ENCODE results near the gene NR1D2. TPM values are rescaled to one million over a fixed set of nuclear protein-coding genes. Genes with fewer than 3 reads are reported as not detected.

Gene NR1D2
- total RNA-seq, 1 donor from 2014 or later: 26.4 TPM

DNA sequence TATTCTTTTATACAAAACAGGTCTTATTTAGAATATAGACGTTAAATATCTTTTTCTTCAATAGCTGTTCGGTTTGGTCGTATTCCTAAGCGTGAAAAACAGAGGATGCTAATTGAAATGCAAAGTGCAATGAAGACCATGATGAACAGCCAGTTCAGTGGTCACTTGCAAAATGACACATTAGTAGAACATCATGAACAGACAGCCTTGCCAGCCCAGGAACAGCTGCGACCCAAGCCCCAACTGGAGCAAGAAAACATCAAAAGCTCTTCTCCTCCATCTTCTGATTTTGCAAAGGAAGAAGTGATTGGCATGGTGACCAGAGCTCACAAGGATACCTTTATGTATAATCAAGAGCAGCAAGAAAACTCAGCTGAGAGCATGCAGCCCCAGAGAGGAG lies 16.8 kb downstream of the NR1D2 start:
- DNase-seq (ENCODE audit: extremely low spot score, unreplicated experiment): no peak
- no peak overlapping the region for H3K27ac Mint-ChIP-seq (ENCODE audit: unreplicated experiment)
- H3K27me3 Mint-ChIP-seq (ENCODE audit: unreplicated experiment): no peaks in the 10 kb centered on the region
- peaks cover 31% of the 10 kb centered on the region for H3K36me3 Mint-ChIP-seq (ENCODE audit: unreplicated experiment)
- TF ChIP-seq, protein P1, sequence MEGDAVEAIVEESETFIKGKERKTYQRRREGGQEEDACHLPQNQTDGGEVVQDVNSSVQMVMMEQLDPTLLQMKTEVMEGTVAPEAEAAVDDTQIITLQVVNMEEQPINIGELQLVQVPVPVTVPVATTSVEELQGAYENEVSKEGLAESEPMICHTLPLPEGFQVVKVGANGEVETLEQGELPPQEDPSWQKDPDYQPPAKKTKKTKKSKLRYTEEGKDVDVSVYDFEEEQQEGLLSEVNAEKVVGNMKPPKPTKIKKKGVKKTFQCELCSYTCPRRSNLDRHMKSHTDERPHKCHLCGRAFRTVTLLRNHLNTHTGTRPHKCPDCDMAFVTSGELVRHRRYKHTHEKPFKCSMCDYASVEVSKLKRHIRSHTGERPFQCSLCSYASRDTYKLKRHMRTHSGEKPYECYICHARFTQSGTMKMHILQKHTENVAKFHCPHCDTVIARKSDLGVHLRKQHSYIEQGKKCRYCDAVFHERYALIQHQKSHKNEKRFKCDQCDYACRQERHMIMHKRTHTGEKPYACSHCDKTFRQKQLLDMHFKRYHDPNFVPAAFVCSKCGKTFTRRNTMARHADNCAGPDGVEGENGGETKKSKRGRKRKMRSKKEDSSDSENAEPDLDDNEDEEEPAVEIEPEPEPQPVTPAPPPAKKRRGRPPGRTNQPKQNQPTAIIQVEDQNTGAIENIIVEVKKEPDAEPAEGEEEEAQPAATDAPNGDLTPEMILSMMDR (IDR thresholded peaks at IDR 0.05): no peak
- H3K4me1 Mint-ChIP-seq (ENCODE audit: unreplicated experiment): peaks cover 43% of the 10 kb centered on the region
- no peaks in the 10 kb centered on the region for H3K9me3 Mint-ChIP-seq (ENCODE audit: unreplicated experiment)
- no peak overlapping the region for H3K4me3 Mint-ChIP-seq (ENCODE audit: unreplicated experiment)

- Mint-ChIP-seq H3K9me3 (ENCODE audit: unreplicated experiment) (no peaks in the 10 kb centered on the region), H3K27me3 (ENCODE audit: unreplicated experiment) (no peaks in the 10 kb centered on the region), H3K36me3 (ENCODE audit: unreplicated experiment) (peaks cover 41% of the 10 kb centered on the region), H3K4me1 (ENCODE audit: unreplicated experiment) (peaks cover 47% of the 10 kb centered on the region), H3K27ac (ENCODE audit: unreplicated experiment) (peak overlapping the region; percentile 47), H3K4me3 (ENCODE audit: unreplicated experiment) (no peak overlapping the region)
- TF ChIP-seq, protein P1 (IDR thresholded peaks at IDR 0.05): no peak
- DNase-seq (ENCODE audit: extremely low spot score, unreplicated experiment): no peak
Measured at GRCh38 chr3:23964537-23965235, 19.6 kb downstream of the NR1D2 start.

DNA sequence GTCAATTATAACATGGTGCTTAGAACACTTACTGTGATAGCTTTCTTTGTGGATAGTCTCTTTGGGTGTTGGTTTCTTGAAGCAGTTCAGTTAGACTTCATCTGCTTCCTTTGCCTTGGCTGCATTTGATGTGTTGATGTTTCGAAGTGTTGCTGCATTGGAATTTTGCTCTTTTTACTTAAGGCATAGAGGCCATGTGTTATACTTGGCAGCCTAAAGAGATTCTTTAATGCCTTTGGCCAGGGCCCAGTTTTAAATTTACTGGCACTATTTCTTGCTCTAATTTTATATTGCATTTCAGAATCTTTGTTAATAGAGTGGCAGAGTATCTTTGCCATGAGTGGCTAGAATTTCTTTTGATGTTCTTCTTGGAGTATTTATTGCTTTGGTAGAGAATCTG lies 21.2 kb downstream of the NR1D2 start:
- Mint-ChIP-seq H3K4me3 (ENCODE audit: unreplicated experiment) (no peak overlapping the region), H3K9me3 (ENCODE audit: unreplicated experiment) (no peaks in the 10 kb centered on the region), H3K27ac (ENCODE audit: unreplicated experiment) (peak overlapping the region; percentile 92), H3K36me3 (ENCODE audit: unreplicated experiment) (peaks cover 40% of the 10 kb centered on the region), H3K4me1 (ENCODE audit: unreplicated experiment) (peaks cover 45% of the 10 kb centered on the region), H3K27me3 (ENCODE audit: unreplicated experiment) (no peaks in the 10 kb centered on the region)
- no peak for DNase-seq (ENCODE audit: extremely low spot score, unreplicated experiment)
- TF ChIP-seq, protein P1 (IDR thresholded peaks at IDR 0.05): no peak

- Mint-ChIP-seq H3K9me3 (ENCODE audit: unreplicated experiment) (no peaks in the 10 kb centered on the region), H3K4me1 (ENCODE audit: unreplicated experiment) (peaks cover 36% of the 10 kb centered on the region), H3K27me3 (ENCODE audit: unreplicated experiment) (no peaks in the 10 kb centered on the region), H3K4me3 (ENCODE audit: unreplicated experiment) (no peak overlapping the region), H3K27ac (ENCODE audit: unreplicated experiment) (peak overlapping the region; percentile 39), H3K36me3 (ENCODE audit: unreplicated experiment) (peaks cover 23% of the 10 kb centered on the region)
- no peak for DNase-seq (ENCODE audit: extremely low spot score, unreplicated experiment)
- TF ChIP-seq, protein P1 (IDR thresholded peaks at IDR 0.05): no peak
Measured at GRCh38 chr3:23968463-23969184, 23.5 kb downstream of the NR1D2 start.

DNA sequence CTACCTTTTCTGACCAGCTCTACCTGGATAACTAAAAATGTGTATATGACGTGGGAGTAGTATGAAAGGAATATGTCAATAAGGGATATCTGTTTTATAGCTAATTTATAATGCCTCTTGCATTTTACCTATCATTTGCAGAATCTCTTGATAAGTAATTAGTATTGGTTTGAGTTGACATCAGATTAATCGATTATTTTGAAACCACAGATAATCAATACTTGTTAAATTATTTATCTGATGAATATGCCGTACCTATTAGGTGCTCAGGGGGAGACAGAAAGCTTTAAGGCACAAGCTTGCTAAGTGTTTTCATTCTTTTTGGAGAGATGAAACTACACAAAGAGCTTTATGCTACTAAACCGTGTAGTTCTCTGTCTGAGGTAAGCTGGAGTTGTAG lies 24.3 kb downstream of the NR1D2 start:
- peaks cover 33% of the 10 kb centered on the region for H3K4me1 Mint-ChIP-seq (ENCODE audit: unreplicated experiment)
- H3K9me3 Mint-ChIP-seq (ENCODE audit: unreplicated experiment): no peaks in the 10 kb centered on the region
- TF ChIP-seq, protein P1 (IDR thresholded peaks at IDR 0.05): no peak
- DNase-seq (ENCODE audit: extremely low spot score, unreplicated experiment): no peak
- no peaks in the 10 kb centered on the region for H3K27me3 Mint-ChIP-seq (ENCODE audit: unreplicated experiment)
- H3K27ac Mint-ChIP-seq (ENCODE audit: unreplicated experiment): no peak overlapping the region
- H3K4me3 Mint-ChIP-seq (ENCODE audit: unreplicated experiment): no peak overlapping the region
- H3K36me3 Mint-ChIP-seq (ENCODE audit: unreplicated experiment): peaks cover 21% of the 10 kb centered on the region

Measured in osteocyte (in vitro differentiated cells).